ENCODE measurements around the gene CHST11. TPM values are rescaled to one million over a fixed set of nuclear protein-coding genes. Genes with fewer than 3 reads are reported as not detected.

Gene CHST11
- polyA plus RNA-seq, 1 donor (not counting 4 experiments of a cell fraction or from before 2014, with no cell fraction given): 11.9 TPM

GRCh38 chr12:104578453-104578852 lies 121.7 kb downstream of the CHST11 start:
- no peaks in the 10 kb centered on the region for H4K20me1 ChIP-seq (ENCODE audit: control insufficient read depth, extremely low read depth, insufficient read depth, low read length)
- H3K36me3 ChIP-seq (ENCODE audit: control insufficient read depth in 2 of 2, extremely low read depth in 1 of 2, insufficient read depth in 2 of 2, low read length in 2 of 2): no peaks in the 10 kb centered on the region
- TF ChIP-seq CTCF (optimal IDR thresholded peaks at IDR 0.05 in 1 of 3, IDR thresholded peaks at IDR 0.05 in 1 of 3, conservative IDR thresholded peaks at IDR 0.05 in 1 of 3; ENCODE audit: extremely low read depth in 1 of 3, insufficient read depth in 2 of 3, low read length in 3 of 3) (no peak), EZH2 (IDR thresholded peaks at IDR 0.05; ENCODE audit: low read length) (no peak)
- DNase-seq (ENCODE audit: low read depth, low spot score): no peak
- H3K79me2 ChIP-seq (ENCODE audit: control insufficient read depth, insufficient read depth, low read length): peaks cover 3% of the 10 kb centered on the region
- no peak for FAIRE-seq
- H3K27me3 ChIP-seq (ENCODE audit: control insufficient read depth, extremely low read depth, insufficient read depth, low read length): no peaks in the 10 kb centered on the region
- H3K4me1 ChIP-seq (ENCODE audit: control insufficient read depth, extremely low read depth, insufficient read depth, low read length): peaks cover 6% of the 10 kb centered on the region
- no peak overlapping the region for H3K4me2 ChIP-seq (ENCODE audit: control insufficient read depth, extremely low read depth, insufficient read depth, low read depth, low read length)
- H3K4me3 ChIP-seq (ENCODE audit: control insufficient read depth in 2 of 3, extremely low read depth in 1 of 3, insufficient read depth in 2 of 3, low read depth in 1 of 3, low read length in 3 of 3): no peak overlapping the region
- H3K9me1 ChIP-seq (ENCODE audit: control insufficient read depth, extremely low read depth, insufficient read depth, low read length): no peaks in the 10 kb centered on the region
- dilution Hi-C loops (cut with MboI; ENCODE audit: extremely low pct_ligation_motif_present, low sequenced_read_pairs): no loop called here
- no peak overlapping the region for H3K9ac ChIP-seq (ENCODE audit: control insufficient read depth, extremely low read depth, insufficient read depth, low read length)
- H2AFZ ChIP-seq (ENCODE audit: control insufficient read depth, low read length): no peak overlapping the region
- H3K27ac ChIP-seq (ENCODE audit: control insufficient read depth, insufficient read depth, low read length): no peak overlapping the region
- no peaks in the 10 kb centered on the region for H3K9me3 ChIP-seq (ENCODE audit: control insufficient read depth, low read depth, low read length)

- H3K9ac ChIP-seq (ENCODE audit: control insufficient read depth, extremely low read depth, insufficient read depth, low read length): no peak overlapping the region
- H3K9me1 ChIP-seq (ENCODE audit: control insufficient read depth, extremely low read depth, insufficient read depth, low read length): no peaks in the 10 kb centered on the region
- no peak overlapping the region for H3K4me2 ChIP-seq (ENCODE audit: control insufficient read depth, extremely low read depth, insufficient read depth, low read depth, low read length)
- H3K36me3 ChIP-seq (ENCODE audit: control insufficient read depth in 2 of 2, extremely low read depth in 1 of 2, insufficient read depth in 2 of 2, low read length in 2 of 2): no peaks in the 10 kb centered on the region
- dilution Hi-C loops (cut with MboI; ENCODE audit: extremely low pct_ligation_motif_present, low sequenced_read_pairs): no loop called here
- no peak overlapping the region for H3K4me3 ChIP-seq (ENCODE audit: control insufficient read depth in 2 of 3, extremely low read depth in 1 of 3, insufficient read depth in 2 of 3, low read depth in 1 of 3, low read length in 3 of 3)
- H3K27ac ChIP-seq (ENCODE audit: control insufficient read depth, insufficient read depth, low read length): no peak overlapping the region
- FAIRE-seq (no peak), DNase-seq (ENCODE audit: low read depth, low spot score) (no peak)
- H3K79me2 ChIP-seq (ENCODE audit: control insufficient read depth, insufficient read depth, low read length): peaks cover 4% of the 10 kb centered on the region
- no peak overlapping the region for H2AFZ ChIP-seq (ENCODE audit: control insufficient read depth, low read length)
- peaks cover 6% of the 10 kb centered on the region for H3K4me1 ChIP-seq (ENCODE audit: control insufficient read depth, extremely low read depth, insufficient read depth, low read length)
- no peak for TF ChIP-seq EZH2 (IDR thresholded peaks at IDR 0.05; ENCODE audit: low read length)
- TF ChIP-seq CTCF (optimal IDR thresholded peaks at IDR 0.05 in 1 of 3, IDR thresholded peaks at IDR 0.05 in 1 of 3, conservative IDR thresholded peaks at IDR 0.05 in 1 of 3; ENCODE audit: extremely low read depth in 1 of 3, insufficient read depth in 2 of 3, low read length in 3 of 3): no peak
- H3K9me3 ChIP-seq (ENCODE audit: control insufficient read depth, low read depth, low read length): no peaks in the 10 kb centered on the region
- no peaks in the 10 kb centered on the region for H3K27me3 ChIP-seq (ENCODE audit: control insufficient read depth, extremely low read depth, insufficient read depth, low read length)
- H4K20me1 ChIP-seq (ENCODE audit: control insufficient read depth, extremely low read depth, insufficient read depth, low read length): no peaks in the 10 kb centered on the region
Measured at GRCh38 chr12:104579718-104580495, 123.2 kb downstream of the CHST11 start.
